HepG2 (cell line): ENCODE data around the gene S100A16. TPM values are rescaled to one million over a fixed set of nuclear protein-coding genes. Genes with fewer than 3 reads are reported as not detected.

Experiments
- ARID5B ChIP-seq: IDR thresholded peaks from 2 replicates; pipeline ENCODE4 v1.4.0; 2020; ENCODE audit warnings: mild to moderate bottlenecking, missing genetic modification reagents
- HDAC2 ChIP-seq: sonication (generic); formaldehyde crosslinking; IDR thresholded peaks from 2 replicates; pipeline ENCODE4 v1.4.0; 2020; ENCODE audit warnings: missing genetic modification reagents
- LCORL ChIP-seq, 2 experiments: fragments of 450-650 bp in 1 of 2; sonication (generic) in 1 of 2; formaldehyde crosslinking in 1 of 2; IDR thresholded peaks; 2 replicates each; pipeline versions ENCODE4 v1.5.0 to v1.6.1; 2017 to 2020; ENCODE audit warnings: antibody characterized with exemption in 1 of 2, missing genetic modification reagents in 1 of 2
- TAF1 ChIP-seq: sonication (generic); formaldehyde crosslinking; IDR thresholded peaks from 2 replicates; pipeline ENCODE4 v1.4.0; 2020; ENCODE audit warnings: missing genetic modification reagents
- ZNF280D ChIP-seq: sonication (generic); formaldehyde crosslinking; IDR thresholded peaks from 2 replicates; pipeline ENCODE4 v1.5.1; 2020; ENCODE audit warnings: mild to moderate bottlenecking, missing genetic modification reagents
- ZSCAN22 ChIP-seq: sonication (generic); formaldehyde crosslinking; IDR thresholded peaks from 2 replicates; pipeline ENCODE4 v1.4.0; 2020; ENCODE audit warnings: mild to moderate bottlenecking, missing genetic modification reagents
- polyA plus RNA-seq, 8 experiments: library from polyadenylated mRNA; depleted of rRNA in 3 of 8; stranded (reverse) in 7 of 8; unstranded in 1 of 8; fragments of >200 nt; fragmentation: Illumina TruSeq in 4 of 8; extraction: Trizol in 4 of 8; gene quantifications; 2 replicates each; pipeline versions ENCODE4 v1.2.1 to v1.2.3, GENCODE V29; 2011 to 2016; ENCODE audit warnings: low read depth in 4 of 8, missing spikeins in 1 of 8, mixed read lengths in 1 of 8; ENCODE audit not compliant: insufficient read depth in 1 of 8
- total RNA-seq, 5 experiments: library from RNA; depleted of rRNA; stranded (reverse); fragments of >200 nt; fragmentation: Illumina TruSeq; extraction: Trizol; gene quantifications; 2 replicates each; pipeline ENCODE4 v1.2.3, GENCODE V29; 2016; ENCODE audit warnings: low read depth in 1 of 5

S100A16 gene
- total and polyA plus RNA-seq, 2 of the 13 experiments (the other 11 are each of a cell fraction or from before 2014, with no cell fraction given) = 46.0 to 195 TPM

- TF ChIP-seq HDAC2 (CRISPR knock-in tag) (0 out of 2 replicates have a peak, but pooled peaks have one; percentile 11), TAF1 (CRISPR knock-in tag) (0 out of 2 replicates have a peak, but pooled peaks have one; percentile 11), ZNF280D (CRISPR knock-in tag) (0 out of 2 replicates have a peak, but pooled peaks have one; percentile 44), LCORL (IDR thresholded peaks at IDR 0.05) (no peak), LCORL (CRISPR knock-in tag; IDR thresholded peaks at IDR 0.05) (peak; percentile 40; the same call in 1 of the 2 replicates), ARID5B (0 out of 2 replicates have a peak, but pooled peaks have one; percentile 11), ZSCAN22 (CRISPR knock-in tag) (no peak)
These were observed 16.4 kb upstream of the S100A16 start (continued) for GRCh38 chr1:153629343-153629665.
